Osteocyte (in vitro differentiated cells): Measurements from ENCODE around the gene GABRG3. TPM values are rescaled to one million over a fixed set of nuclear protein-coding genes. Genes with fewer than 3 reads are reported as not detected.

Experiments used
- DNase-seq: peaks from one replicate; pipeline ENCODE4 v3.0.0; 2021; ENCODE audit warnings: mixed read lengths; ENCODE audit not compliant: unreplicated experiment; ENCODE audit errors: extremely low spot score
- H3K27ac Mint-ChIP-seq: one replicate; pipeline ENCODE4 v1.8.0; 2021; ENCODE audit warnings: mild to moderate bottlenecking, mixed read lengths; ENCODE audit not compliant: unreplicated experiment
- H3K27me3 Mint-ChIP-seq: one replicate; pipeline ENCODE4 v1.8.0; 2021; ENCODE audit warnings: mixed read lengths; ENCODE audit not compliant: unreplicated experiment
- H3K36me3 Mint-ChIP-seq: one replicate; pipeline ENCODE4 v1.8.0; 2021; ENCODE audit warnings: mixed read lengths; ENCODE audit not compliant: unreplicated experiment
- H3K4me1 Mint-ChIP-seq: one replicate; pipeline ENCODE4 v1.8.0; 2021; ENCODE audit warnings: mixed read lengths; ENCODE audit not compliant: unreplicated experiment
- H3K4me3 Mint-ChIP-seq: one replicate; pipeline ENCODE4 v1.8.0; 2021; ENCODE audit warnings: mild to moderate bottlenecking, moderate library complexity, mixed read lengths; ENCODE audit not compliant: unreplicated experiment
- H3K9me3 Mint-ChIP-seq: one replicate; pipeline ENCODE4 v1.8.0; 2021; ENCODE audit warnings: mixed read lengths; ENCODE audit not compliant: unreplicated experiment
- total RNA-seq: library from RNA; stranded (reverse); gene quantifications from 2 replicates; pipeline ENCODE4 v1.2.1, GENCODE V29; 2021
- TF ChIP-seq, protein P1 (sequence below): fragments of 200-600 bp; sonication (generic); IDR thresholded peaks from 2 replicates; pipeline ENCODE4 v1.5.0; 2021; ENCODE audit warnings: antibody characterized with exemption, mild to moderate bottlenecking, moderate library complexity

GABRG3 gene
- total RNA-seq, 1 donor from 2014 or later = 0.19 TPM

DNA sequence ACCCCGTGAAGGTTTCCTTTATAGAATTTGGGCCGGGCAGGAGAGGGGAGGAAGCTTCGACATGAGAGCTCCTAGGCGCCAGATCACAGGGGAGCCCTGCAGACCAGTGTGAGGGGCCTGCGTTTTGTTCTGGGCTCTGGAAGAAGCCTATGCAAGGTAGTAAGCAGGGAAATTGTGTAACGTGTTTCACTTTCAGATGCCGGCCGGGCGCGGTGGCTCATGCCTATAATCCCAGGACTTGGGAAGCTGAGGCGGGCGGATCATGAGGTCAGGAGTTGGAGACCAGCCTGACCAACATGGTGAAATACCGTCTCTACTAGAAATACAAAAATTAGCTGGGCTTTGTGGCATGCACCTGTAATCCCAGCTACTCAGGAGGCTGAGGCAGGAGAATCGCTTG, 65.2 kb downstream of the GABRG3 start:
- TF ChIP-seq, protein P1, sequence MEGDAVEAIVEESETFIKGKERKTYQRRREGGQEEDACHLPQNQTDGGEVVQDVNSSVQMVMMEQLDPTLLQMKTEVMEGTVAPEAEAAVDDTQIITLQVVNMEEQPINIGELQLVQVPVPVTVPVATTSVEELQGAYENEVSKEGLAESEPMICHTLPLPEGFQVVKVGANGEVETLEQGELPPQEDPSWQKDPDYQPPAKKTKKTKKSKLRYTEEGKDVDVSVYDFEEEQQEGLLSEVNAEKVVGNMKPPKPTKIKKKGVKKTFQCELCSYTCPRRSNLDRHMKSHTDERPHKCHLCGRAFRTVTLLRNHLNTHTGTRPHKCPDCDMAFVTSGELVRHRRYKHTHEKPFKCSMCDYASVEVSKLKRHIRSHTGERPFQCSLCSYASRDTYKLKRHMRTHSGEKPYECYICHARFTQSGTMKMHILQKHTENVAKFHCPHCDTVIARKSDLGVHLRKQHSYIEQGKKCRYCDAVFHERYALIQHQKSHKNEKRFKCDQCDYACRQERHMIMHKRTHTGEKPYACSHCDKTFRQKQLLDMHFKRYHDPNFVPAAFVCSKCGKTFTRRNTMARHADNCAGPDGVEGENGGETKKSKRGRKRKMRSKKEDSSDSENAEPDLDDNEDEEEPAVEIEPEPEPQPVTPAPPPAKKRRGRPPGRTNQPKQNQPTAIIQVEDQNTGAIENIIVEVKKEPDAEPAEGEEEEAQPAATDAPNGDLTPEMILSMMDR = no peak
- Mint-ChIP-seq H3K4me1 (no peaks in the 10 kb centered on the region), H3K4me3 (no peak overlapping the region), H3K36me3 (no peaks in the 10 kb centered on the region), H3K27ac (no peak overlapping the region), H3K9me3 (no peaks in the 10 kb centered on the region), H3K27me3 (no peaks in the 10 kb centered on the region)
- DNase-seq = no peak

DNA sequence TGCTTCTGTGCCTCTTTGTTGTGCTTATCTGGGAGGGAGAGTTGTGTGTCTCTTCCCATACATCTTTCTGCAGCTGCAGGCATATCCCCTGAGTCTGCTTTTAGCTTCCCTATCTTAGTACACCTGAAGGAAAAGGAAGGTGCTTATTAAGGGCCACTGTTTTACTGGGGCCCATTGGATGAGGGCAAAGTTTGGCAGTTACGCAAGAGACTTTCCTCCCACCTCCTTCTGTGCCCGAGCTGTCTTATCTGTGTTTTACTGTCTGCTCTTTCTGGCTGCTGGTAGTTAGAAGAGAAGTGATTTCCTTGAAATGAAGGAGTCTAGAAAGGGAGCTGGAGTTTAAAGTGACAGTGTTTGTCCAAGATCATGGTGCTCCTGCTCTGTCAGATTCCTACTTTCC, 66.5 kb downstream of the GABRG3 start:
- Mint-ChIP-seq H3K4me1 (no peaks in the 10 kb centered on the region), H3K4me3 (no peak overlapping the region), H3K9me3 (no peaks in the 10 kb centered on the region), H3K27ac (no peak overlapping the region), H3K36me3 (no peaks in the 10 kb centered on the region), H3K27me3 (no peaks in the 10 kb centered on the region)
- no peak for DNase-seq
- TF ChIP-seq, protein P1 = no peak

DNA sequence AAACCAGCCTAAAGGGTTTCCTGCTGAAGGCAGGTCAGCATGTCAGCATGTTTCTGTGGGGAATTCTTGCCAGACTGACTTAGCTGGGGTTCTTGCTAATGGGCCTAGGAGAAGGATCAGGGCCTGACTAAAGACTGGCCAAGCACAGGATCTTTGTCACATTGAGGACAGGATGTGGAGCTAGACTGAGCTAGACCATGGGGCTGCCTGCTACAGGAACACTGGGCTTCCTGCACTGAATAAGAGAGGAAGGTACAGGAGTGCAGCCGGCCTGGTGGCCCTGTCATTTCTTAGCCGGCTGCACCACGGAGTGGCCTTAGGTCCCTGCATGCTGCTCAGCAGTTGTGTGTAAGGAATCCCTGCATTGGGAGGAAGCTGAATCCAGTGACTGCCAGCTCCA, 68.2 kb downstream of the GABRG3 start:
- Mint-ChIP-seq H3K4me3 (no peak overlapping the region), H3K9me3 (no peaks in the 10 kb centered on the region), H3K36me3 (no peaks in the 10 kb centered on the region), H3K27ac (no peak overlapping the region), H3K27me3 (no peaks in the 10 kb centered on the region), H3K4me1 (no peaks in the 10 kb centered on the region)
- TF ChIP-seq, protein P1 = no peak
- DNase-seq = no peak

DNA sequence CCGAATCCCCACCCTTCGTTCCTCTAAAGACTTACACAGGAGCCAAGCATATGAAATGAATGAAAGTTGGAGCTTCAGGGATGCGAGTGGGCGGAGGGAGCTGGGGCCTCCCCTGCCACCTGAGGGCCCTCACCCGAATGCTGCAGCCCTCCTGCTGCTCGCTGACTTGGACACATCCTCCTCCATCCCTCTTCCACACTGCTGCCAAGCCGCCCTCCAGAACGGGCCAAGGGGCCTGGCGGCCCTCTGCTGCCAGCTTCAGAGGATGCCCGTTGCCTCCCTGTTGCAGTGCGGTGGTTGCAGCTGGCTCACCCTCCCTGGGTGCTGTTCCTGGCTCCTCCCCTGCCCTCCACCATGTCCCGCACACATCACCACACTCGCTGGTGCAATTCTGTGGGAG, 71.2 kb downstream of the GABRG3 start:
- TF ChIP-seq, protein P1 = no peak
- Mint-ChIP-seq H3K36me3 (no peaks in the 10 kb centered on the region), H3K4me3 (no peak overlapping the region), H3K9me3 (no peaks in the 10 kb centered on the region), H3K4me1 (no peaks in the 10 kb centered on the region), H3K27me3 (no peaks in the 10 kb centered on the region), H3K27ac (no peak overlapping the region)
- DNase-seq = no peak

DNA sequence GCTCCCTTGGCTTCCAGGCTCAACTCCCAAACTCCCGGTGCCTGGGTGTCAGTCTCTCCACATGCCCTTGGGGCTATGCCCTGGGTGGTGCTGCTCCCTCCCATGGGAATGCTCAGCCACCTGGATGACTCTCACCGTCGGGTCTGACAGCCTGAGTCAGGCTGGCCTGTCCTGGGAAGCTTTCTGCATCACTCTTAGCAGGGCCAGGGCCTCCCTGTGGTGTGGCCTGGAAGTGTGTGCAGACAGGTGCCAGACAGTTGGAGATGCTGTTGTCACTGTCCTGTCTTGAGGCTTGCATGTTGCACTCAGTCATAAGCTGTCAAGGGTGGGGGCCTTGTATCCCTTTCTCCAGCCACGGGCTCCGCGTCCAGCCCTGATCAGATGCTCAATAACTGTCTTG, 71.7 kb downstream of the GABRG3 start:
- no peak for DNase-seq
- H3K27me3 Mint-ChIP-seq = no peaks in the 10 kb centered on the region
- H3K36me3 Mint-ChIP-seq = no peaks in the 10 kb centered on the region
- no peak overlapping the region for H3K4me3 Mint-ChIP-seq
- no peaks in the 10 kb centered on the region for H3K4me1 Mint-ChIP-seq
- no peak overlapping the region for H3K27ac Mint-ChIP-seq
- no peaks in the 10 kb centered on the region for H3K9me3 Mint-ChIP-seq
- TF ChIP-seq, protein P1 = no peak
